CD4-positive, alpha-beta T cell (primary cell): ENCODE results near the gene NT5DC1. TPM values are rescaled to one million over a fixed set of nuclear protein-coding genes. Genes with fewer than 3 reads are reported as not detected.
"Not testable (repeated sequence)": the region's sequence is repeated elsewhere in the genome, so short reads cannot be mapped to it uniquely, and the experiment has no call there.

Experiments
- ATAC-seq: fragments of 200-7000 bp; cut with Tn5 transposase; one replicate; pipeline ENCODE4 v1.10.0; 2022; ENCODE audit warnings: mild to moderate bottlenecking; ENCODE audit not compliant: poor library complexity
- CTCF ChIA-PET: fragments of 350-600 bp; sonication (Branson Sonifier 250); formaldehyde crosslinking; loops from one replicate; lab custom pipeline; 2021; ENCODE audit warnings: antibody characterized with exemption, inconsistent platforms; lab: Charles Lee
- POLR2A ChIA-PET: fragments of 350-600 bp; sonication (Branson Sonifier 250); formaldehyde crosslinking; loops from one replicate; lab custom pipeline; 2021; ENCODE audit warnings: antibody characterized with exemption, inconsistent platforms; lab: Charles Lee
- DNase-seq, 14 experiments: peaks; one replicate each; pipeline ENCODE4 v3.0.0-alpha.2; 2013 to 2020; ENCODE audit warnings: mixed read lengths in 2 of 14
- H3K27ac ChIP-seq, 2 donors: one replicate each; pipeline versions ENCODE4 v1.5.1 to v1.7.0; 2013; ENCODE audit warnings: low read length in 2 of 2, low read depth in 1 of 2, mild to moderate bottlenecking in 1 of 2
- H3K27me3 ChIP-seq, 2 experiments: 1 replicate in 1 of 2; 2 replicates in 1 of 2; pipeline versions ENCODE4 v1.6.1 to v1.7.0; 2013; ENCODE audit warnings: low read length in 2 of 2, control low read depth in 1 of 2, mild to moderate bottlenecking in 1 of 2, moderate library complexity in 1 of 2; ENCODE audit not compliant: insufficient read depth in 2 of 2, control insufficient read depth in 1 of 2
- H3K36me3 ChIP-seq: one replicate; pipeline ENCODE4 v1.6.1; 2013; ENCODE audit warnings: low read length, control low read depth; ENCODE audit not compliant: insufficient read depth
- H3K4me1 ChIP-seq: one replicate; pipeline ENCODE4 v1.6.1; 2013; ENCODE audit warnings: low read length, control low read depth; ENCODE audit not compliant: insufficient read depth
- H3K4me3 ChIP-seq: one replicate; pipeline ENCODE4 v1.5.1; 2013; ENCODE audit warnings: mild to moderate bottlenecking, low read length, moderate library complexity
- H3K9me3 ChIP-seq, 2 experiments: 1 replicate in 1 of 2; 2 replicates in 1 of 2; pipeline versions ENCODE4 v1.6.1 to v1.7.0; 2013; ENCODE audit warnings: low read length in 2 of 2, mild to moderate bottlenecking in 2 of 2, control low read depth in 1 of 2, moderate library complexity in 1 of 2; ENCODE audit not compliant: control insufficient read depth in 1 of 2, insufficient read depth in 1 of 2
- H3K27ac Mint-ChIP-seq: one replicate; pipeline ENCODE4 v1.8.0; 2020; ENCODE audit warnings: mixed read lengths
- H3K27me3 Mint-ChIP-seq: one replicate; pipeline ENCODE4 v1.8.0; 2021; ENCODE audit warnings: mixed read lengths
- H3K36me3 Mint-ChIP-seq: one replicate; pipeline ENCODE4 v1.8.0; 2021; ENCODE audit warnings: low read depth, mixed read lengths
- H3K4me1 Mint-ChIP-seq: one replicate; pipeline ENCODE4 v1.8.0; 2021; ENCODE audit warnings: low read depth, mixed read lengths
- H3K4me3 Mint-ChIP-seq: one replicate; pipeline ENCODE4 v1.8.0; 2020; ENCODE audit warnings: mild to moderate bottlenecking, mixed read lengths
- H3K9me3 Mint-ChIP-seq: one replicate; pipeline ENCODE4 v1.8.0; 2020; ENCODE audit warnings: mixed read lengths
- intact Hi-C, 2 experiments: fragments of 100-400 bp; cut with DNase I in 1 of 2; cut with micrococcal nuclease in 1 of 2; formaldehyde crosslinking; loops; one replicate each; pipeline versions ENCODE4 v1.15.1 to v1.9.0; 2023 to 2025; cut with DNase I, micrococcal nuclease
- total RNA-seq, 174 experiments: library from RNA in 2 of 174; stranded (reverse) in 2 of 174; gene quantifications; one replicate each; pipeline ENCODE4 v1.2.3 and lab custom pipeline; 2021 to 2026
- TF ChIP-seq, protein P1 (sequence below): fragments of 200-600 bp; IDR thresholded peaks from one replicate; pipeline ENCODE4 v1.8.0; 2022; ENCODE audit warnings: antibody characterized with exemption, mild to moderate bottlenecking

Gene NT5DC1
- total RNA-seq, 2 experiments from 2014 or later = 24.2 to 27.2 TPM

DNA sequence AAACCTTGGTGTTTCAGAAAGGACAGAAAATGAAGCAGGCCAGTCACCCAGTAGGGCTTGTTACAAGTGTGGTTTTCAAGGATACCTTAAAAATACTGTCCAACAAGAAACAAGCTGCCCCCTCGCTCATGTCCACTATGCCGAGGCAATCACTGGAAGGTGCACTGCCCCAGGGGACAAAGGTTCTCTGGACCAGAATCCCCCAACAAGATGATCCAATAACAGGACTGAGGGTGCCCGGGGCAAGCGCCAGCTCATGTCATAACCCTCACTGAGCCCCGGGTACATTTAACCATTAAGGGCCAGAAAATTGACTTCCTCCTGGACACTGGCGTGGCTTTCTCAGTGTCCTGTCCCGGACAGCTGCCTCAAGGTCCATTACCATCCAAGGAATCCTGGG lies 6.6 kb upstream of the NT5DC1 start:
- no peaks in the 10 kb centered on the region for H3K36me3 Mint-ChIP-seq
- POLR2A ChIA-PET = no interaction called here
- CTCF ChIA-PET = no interaction called here

DNA sequence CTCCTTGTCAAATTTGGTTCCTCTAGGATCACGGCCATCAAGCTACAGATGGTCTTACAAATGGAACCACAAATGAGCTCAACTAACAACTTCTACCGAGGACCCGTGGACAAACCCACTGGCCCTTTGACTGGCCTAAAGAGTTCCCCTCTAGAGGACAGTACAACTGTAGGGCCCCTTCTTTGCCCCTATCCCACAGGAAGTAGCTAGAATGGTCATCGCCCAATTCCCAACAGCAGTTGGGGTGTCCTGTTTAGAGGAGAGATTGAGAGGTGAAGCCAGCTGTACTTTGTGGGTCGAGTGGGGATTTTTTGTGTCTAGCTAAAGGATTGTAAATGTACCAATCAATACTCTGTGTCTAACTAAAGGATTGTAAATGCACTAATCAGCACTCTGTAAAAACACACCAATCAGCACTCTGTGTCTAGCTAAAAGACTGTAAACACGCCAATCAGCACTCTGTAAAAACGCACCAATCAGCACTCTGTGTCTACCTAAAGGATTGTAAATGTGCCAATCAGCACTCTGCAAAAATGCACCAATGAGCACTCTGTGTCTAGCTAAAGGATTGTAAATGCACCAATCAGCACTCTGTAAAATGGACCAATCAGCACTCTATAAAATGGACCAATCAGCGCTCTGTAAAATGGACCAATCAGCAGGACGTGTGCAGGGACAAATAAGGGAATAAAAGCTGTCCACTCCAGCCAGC lies 4.4 kb upstream of the NT5DC1 start:
- not testable (repeated sequence) for H3K4me3 ChIP-seq, DNase-seq, H3K4me3 Mint-ChIP-seq, H3K36me3 ChIP-seq, H3K27ac ChIP-seq, H3K27me3 ChIP-seq, ATAC-seq, H3K27ac Mint-ChIP-seq, H3K9me3 Mint-ChIP-seq, H3K27me3 Mint-ChIP-seq, H3K9me3 ChIP-seq, H3K36me3 Mint-ChIP-seq, H3K4me1 ChIP-seq
- intact Hi-C loops = loop anchor here in 1 of 2 experiments (1.0 kb wide), 1 partner anchor 84 kb away; no protein-coding TSS in a partner anchor
- CTCF ChIA-PET = interaction anchor here (2.1 kb wide), 1 partner anchor 85 kb away, joined by 8 read pairs; no protein-coding TSS in a partner anchor
- POLR2A ChIA-PET = interaction anchor here (1.4 kb wide), 1 partner anchor 182 kb away, joined by 3 read pairs; no protein-coding TSS in a partner anchor
- peaks cover 13% of the 10 kb centered on the region for H3K4me1 Mint-ChIP-seq

More for the DNA sequence above, 6.6 kb upstream of the NT5DC1 start:
- H3K4me3 ChIP-seq = no peak overlapping the region
- TF ChIP-seq, protein P1, sequence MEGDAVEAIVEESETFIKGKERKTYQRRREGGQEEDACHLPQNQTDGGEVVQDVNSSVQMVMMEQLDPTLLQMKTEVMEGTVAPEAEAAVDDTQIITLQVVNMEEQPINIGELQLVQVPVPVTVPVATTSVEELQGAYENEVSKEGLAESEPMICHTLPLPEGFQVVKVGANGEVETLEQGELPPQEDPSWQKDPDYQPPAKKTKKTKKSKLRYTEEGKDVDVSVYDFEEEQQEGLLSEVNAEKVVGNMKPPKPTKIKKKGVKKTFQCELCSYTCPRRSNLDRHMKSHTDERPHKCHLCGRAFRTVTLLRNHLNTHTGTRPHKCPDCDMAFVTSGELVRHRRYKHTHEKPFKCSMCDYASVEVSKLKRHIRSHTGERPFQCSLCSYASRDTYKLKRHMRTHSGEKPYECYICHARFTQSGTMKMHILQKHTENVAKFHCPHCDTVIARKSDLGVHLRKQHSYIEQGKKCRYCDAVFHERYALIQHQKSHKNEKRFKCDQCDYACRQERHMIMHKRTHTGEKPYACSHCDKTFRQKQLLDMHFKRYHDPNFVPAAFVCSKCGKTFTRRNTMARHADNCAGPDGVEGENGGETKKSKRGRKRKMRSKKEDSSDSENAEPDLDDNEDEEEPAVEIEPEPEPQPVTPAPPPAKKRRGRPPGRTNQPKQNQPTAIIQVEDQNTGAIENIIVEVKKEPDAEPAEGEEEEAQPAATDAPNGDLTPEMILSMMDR = no peak
- no peaks in the 10 kb centered on the region for H3K4me1 ChIP-seq
- ATAC-seq (no peak), DNase-seq (no peak)
- H3K27me3 ChIP-seq = no peaks in the 10 kb centered on the region
- Mint-ChIP-seq H3K27ac (no peak overlapping the region), H3K4me1 (no peaks in the 10 kb centered on the region), H3K4me3 (no peak overlapping the region), H3K27me3 (no peaks in the 10 kb centered on the region), H3K9me3 (peaks cover 3% of the 10 kb centered on the region)
- intact Hi-C loops = no loop called here
- H3K36me3 ChIP-seq = no peaks in the 10 kb centered on the region
- no peak overlapping the region for H3K27ac ChIP-seq
- H3K9me3 ChIP-seq = peaks cover 0 to 9% of the 10 kb centered on the region in 2 experiments

DNA sequence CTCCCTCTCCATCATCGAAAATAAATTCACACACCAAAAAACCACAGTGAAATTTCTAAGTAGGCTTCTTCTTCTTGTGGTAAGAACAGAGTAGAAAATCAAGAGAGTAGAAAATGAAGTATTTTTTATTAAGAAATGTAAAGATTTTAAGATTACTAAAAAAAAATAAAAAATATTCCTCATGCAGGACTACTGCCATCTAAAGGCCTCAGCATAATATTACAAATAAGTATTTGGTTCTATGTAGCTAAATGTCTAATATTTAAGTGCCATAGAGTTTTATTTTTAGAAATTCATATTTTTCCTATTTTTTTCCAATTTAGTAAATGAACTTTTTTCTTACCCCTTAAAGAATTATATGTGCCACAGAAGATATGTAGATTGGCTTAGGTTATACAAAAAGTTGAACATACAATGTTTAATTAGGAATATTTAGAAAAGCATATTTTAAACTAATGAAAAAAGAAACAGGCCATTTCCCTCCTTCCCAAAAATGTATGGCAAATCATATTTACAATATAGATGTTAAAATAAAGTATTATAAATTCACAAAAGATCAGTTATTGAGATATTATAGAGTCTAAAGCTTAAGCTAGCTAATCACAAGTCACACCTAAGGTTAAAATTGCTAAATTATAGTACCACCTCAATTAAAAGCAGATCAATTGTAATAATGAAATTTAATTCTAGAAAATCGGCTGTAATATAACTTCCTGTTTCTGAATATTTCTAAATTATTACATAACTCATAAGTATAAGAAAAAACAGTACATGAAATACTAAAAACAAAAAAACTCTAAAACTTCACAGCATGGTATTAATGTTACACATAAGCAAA lies 3.5 kb upstream of the NT5DC1 start:
- Mint-ChIP-seq H3K4me3 (no peak overlapping the region), H3K36me3 (no peaks in the 10 kb centered on the region), H3K9me3 (peaks cover 3% of the 10 kb centered on the region), H3K4me1 (peaks cover 23% of the 10 kb centered on the region), H3K27me3 (no peaks in the 10 kb centered on the region), H3K27ac (no peak overlapping the region)
- H3K27ac ChIP-seq = no peak overlapping the region
- no peak overlapping the region for H3K4me3 ChIP-seq
- H3K27me3 ChIP-seq = no peaks in the 10 kb centered on the region
- CTCF ChIA-PET = interaction anchor here (0.6 to 2.1 kb wide), 2 partner anchors 20 to 86 kb away, joined by 3 to 8 read pairs; no protein-coding TSS in a partner anchor
- intact Hi-C loops = loop anchor here (1.0 kb wide), 2 partner anchors 85 to 86 kb away; no protein-coding TSS in a partner anchor
- H3K9me3 ChIP-seq = peaks cover 0 to 9% of the 10 kb centered on the region in 2 experiments
- H3K36me3 ChIP-seq = no peaks in the 10 kb centered on the region
- ATAC-seq (no peak), DNase-seq (peak in 2 of 14 experiments; percentile 16 to 24)
- peaks cover 9% of the 10 kb centered on the region for H3K4me1 ChIP-seq
- TF ChIP-seq, protein P1 = peak; percentile 71
- POLR2A ChIA-PET = interaction anchor here (0.9 to 1.4 kb wide), 2 partner anchors 79 to 182 kb away, joined by 3 read pairs; no protein-coding TSS in a partner anchor
